Activated CD4-positive, alpha-beta memory T cell treated with anti-CD3 and anti-CD28 coated beads, Interleukin-2, amount 10 ng/mL, durations not matched to agents 7 days and 5 days (primary cell): ENCODE results near the gene ABI3BP. TPM values are rescaled to one million over a fixed set of nuclear protein-coding genes. Genes with fewer than 3 reads are reported as not detected.
"Not testable (repeated sequence)": the region's sequence is repeated elsewhere in the genome, so short reads cannot be mapped to it uniquely, and the experiment has no call there.

Source experiments
- CTCF ChIA-PET: fragments of 350-600 bp; sonication (Branson Sonifier 250); formaldehyde crosslinking; loops from one replicate; lab custom pipeline; 2021; ENCODE audit warnings: antibody characterized with exemption, inconsistent platforms; lab: Charles Lee
- POLR2A ChIA-PET: fragments of 350-600 bp; sonication (Branson Sonifier 250); formaldehyde crosslinking; loops from one replicate; lab custom pipeline; 2021; ENCODE audit warnings: antibody characterized with exemption; lab: Charles Lee
- DNase-seq: peaks from one replicate; pipeline ENCODE4 v3.0.0-alpha.2; 2020
- H3K27ac Mint-ChIP-seq: one replicate; pipeline ENCODE4 v1.8.0; 2021; ENCODE audit warnings: mild to moderate bottlenecking, mixed read lengths
- H3K27me3 Mint-ChIP-seq: one replicate; pipeline ENCODE4 v1.8.0; 2021; ENCODE audit warnings: mixed read lengths
- H3K36me3 Mint-ChIP-seq: one replicate; pipeline ENCODE4 v1.8.0; 2021; ENCODE audit warnings: low read depth, mixed read lengths
- H3K4me1 Mint-ChIP-seq: one replicate; pipeline ENCODE4 v1.8.0; 2021; ENCODE audit warnings: mixed read lengths
- H3K4me3 Mint-ChIP-seq: one replicate; pipeline ENCODE4 v1.8.0; 2021; ENCODE audit warnings: mild to moderate bottlenecking, mixed read lengths
- H3K9me3 Mint-ChIP-seq: one replicate; pipeline ENCODE4 v1.8.0; 2021; ENCODE audit warnings: mixed read lengths
- total RNA-seq, 2 experiments: library from RNA; stranded (reverse); gene quantifications; one replicate each; pipeline ENCODE4 v1.2.3, GENCODE V29; 2021

The ABI3BP gene
- total RNA-seq, 2 experiments from 2014 or later: not detected

- Mint-ChIP-seq H3K4me1 (no peaks in the 10 kb centered on the region), H3K36me3 (no peaks in the 10 kb centered on the region), H3K4me3 (no peak overlapping the region), H3K9me3 (no peaks in the 10 kb centered on the region), H3K27ac (no peak overlapping the region), H3K27me3 (peaks cover 5% of the 10 kb centered on the region)
- DNase-seq: no peak
- CTCF ChIA-PET: interaction anchor here (0.7 kb wide), 1 partner anchor 85 kb away, joined by 4 read pairs; no protein-coding TSS in a partner anchor
- POLR2A ChIA-PET: no interaction called here
Observed at GRCh38 chr3:100954199-100954935, 38.9 kb downstream of the ABI3BP start.

- ChIA-PET CTCF (no interaction called here), POLR2A (no interaction called here)
- no peaks in the 10 kb centered on the region for H3K9me3 Mint-ChIP-seq
- H3K36me3 Mint-ChIP-seq: no peaks in the 10 kb centered on the region
- DNase-seq: no peak
- no peaks in the 10 kb centered on the region for H3K4me1 Mint-ChIP-seq
- no peak overlapping the region for H3K4me3 Mint-ChIP-seq
- H3K27ac Mint-ChIP-seq: no peak overlapping the region
- H3K27me3 Mint-ChIP-seq: peaks cover 5% of the 10 kb centered on the region
Observed at GRCh38 chr3:100953103-100953502, 40.1 kb downstream of the ABI3BP start.

- H3K27ac Mint-ChIP-seq: no peak overlapping the region
- no peak for DNase-seq
- no peaks in the 10 kb centered on the region for H3K9me3 Mint-ChIP-seq
- no peaks in the 10 kb centered on the region for H3K36me3 Mint-ChIP-seq
- peaks cover 4% of the 10 kb centered on the region for H3K27me3 Mint-ChIP-seq
- no peak overlapping the region for H3K4me3 Mint-ChIP-seq
- ChIA-PET POLR2A (no interaction called here), CTCF (no interaction called here)
- H3K4me1 Mint-ChIP-seq: no peaks in the 10 kb centered on the region
Observed at GRCh38 chr3:100947119-100947518, 46.1 kb downstream of the ABI3BP start.

DNA sequence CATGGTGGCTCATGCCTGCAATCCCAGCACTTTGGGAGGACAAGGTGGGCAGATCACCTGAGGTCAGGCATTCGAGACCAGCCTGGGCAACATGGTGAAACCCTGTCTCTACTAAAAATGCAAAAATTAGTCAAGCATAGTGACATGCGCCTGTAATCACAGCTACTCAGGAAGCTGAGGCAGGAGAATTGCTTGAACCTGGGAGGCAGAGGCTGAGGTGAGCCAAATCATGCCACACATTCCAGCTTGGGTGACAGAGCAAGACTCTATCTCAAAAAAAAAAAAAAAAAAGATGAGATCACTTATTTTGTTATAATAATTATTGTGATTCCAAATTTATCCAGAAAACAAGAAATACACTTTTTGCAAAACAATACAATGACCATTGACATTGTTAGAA is 47.1 kb downstream of the ABI3BP start:
- CTCF ChIA-PET: interaction anchor here (1.1 kb wide), 1 partner anchor 255 kb away, joined by 3 read pairs; no protein-coding TSS in a partner anchor
- H3K27me3 Mint-ChIP-seq, POLR2A ChIA-PET, H3K4me3 Mint-ChIP-seq, H3K27ac Mint-ChIP-seq, DNase-seq, H3K4me1 Mint-ChIP-seq, H3K36me3 Mint-ChIP-seq, H3K9me3 Mint-ChIP-seq: not testable (repeated sequence)

DNA sequence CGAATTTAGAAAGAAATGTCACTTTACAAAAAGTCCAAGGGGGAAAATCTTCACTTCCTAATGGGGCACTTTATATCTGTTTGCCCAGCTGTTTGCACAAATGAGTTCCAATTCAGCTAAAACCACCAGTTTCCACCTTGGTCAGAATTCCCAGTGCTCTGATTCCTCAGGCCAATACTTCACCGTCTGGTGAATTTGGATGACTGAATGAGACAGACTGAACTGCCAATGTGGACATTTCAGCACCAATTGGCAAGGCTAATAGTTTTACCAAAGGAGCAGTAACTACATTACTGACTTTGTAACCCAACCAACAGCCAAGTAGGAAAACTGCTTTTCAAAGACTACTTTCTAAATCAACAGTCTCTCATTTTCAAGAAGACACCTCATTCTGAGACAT is 51.8 kb downstream of the ABI3BP start:
- H3K36me3 Mint-ChIP-seq: no peaks in the 10 kb centered on the region
- DNase-seq: no peak
- H3K9me3 Mint-ChIP-seq: no peaks in the 10 kb centered on the region
- no peaks in the 10 kb centered on the region for H3K4me1 Mint-ChIP-seq
- peaks cover 3% of the 10 kb centered on the region for H3K27me3 Mint-ChIP-seq
- H3K4me3 Mint-ChIP-seq: no peak overlapping the region
- no peak overlapping the region for H3K27ac Mint-ChIP-seq
- CTCF ChIA-PET: no interaction called here
- POLR2A ChIA-PET: no interaction called here

DNA sequence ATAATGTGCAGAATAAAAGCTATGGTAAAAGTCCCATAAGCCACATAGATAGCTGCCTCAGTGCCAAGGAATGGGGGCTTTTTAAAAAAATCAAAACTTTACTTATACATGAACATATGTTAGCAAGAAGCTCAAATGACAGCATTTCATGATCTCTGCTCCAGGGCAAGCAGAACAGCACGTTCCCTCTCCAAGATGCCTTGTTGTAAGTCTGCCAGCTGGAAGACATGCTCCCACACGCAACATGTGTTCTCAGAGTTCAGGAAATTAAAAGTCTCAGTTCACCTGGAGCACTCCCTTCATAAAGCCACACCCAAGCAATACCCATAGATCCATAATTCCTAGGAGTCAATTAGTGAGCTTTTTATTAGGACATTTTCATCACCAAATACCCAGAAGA is 52.2 kb downstream of the ABI3BP start:
- Mint-ChIP-seq H3K4me1 (no peaks in the 10 kb centered on the region), H3K4me3 (no peak overlapping the region)

GRCh38 chr3:100936931-100937330 is 56.3 kb downstream of the ABI3BP start:
- H3K36me3 Mint-ChIP-seq: no peaks in the 10 kb centered on the region
- H3K4me1 Mint-ChIP-seq: no peaks in the 10 kb centered on the region
- H3K4me3 Mint-ChIP-seq: no peak overlapping the region
- H3K9me3 Mint-ChIP-seq: no peaks in the 10 kb centered on the region
- no peak for DNase-seq
- peaks cover 1% of the 10 kb centered on the region for H3K27me3 Mint-ChIP-seq
- POLR2A ChIA-PET: no interaction called here
- H3K27ac Mint-ChIP-seq: no peak overlapping the region
- CTCF ChIA-PET: no interaction called here

More for the DNA sequence above, 52.2 kb downstream of the ABI3BP start:
- peaks cover 3% of the 10 kb centered on the region for H3K27me3 Mint-ChIP-seq
- no peaks in the 10 kb centered on the region for H3K9me3 Mint-ChIP-seq
- H3K27ac Mint-ChIP-seq: no peak overlapping the region
- POLR2A ChIA-PET: no interaction called here
- H3K36me3 Mint-ChIP-seq: no peaks in the 10 kb centered on the region
- CTCF ChIA-PET: no interaction called here
- DNase-seq: no peak

- CTCF ChIA-PET: no interaction called here
- Mint-ChIP-seq H3K9me3 (no peaks in the 10 kb centered on the region), H3K27me3 (no peaks in the 10 kb centered on the region), H3K27ac (no peak overlapping the region), H3K4me3 (no peak overlapping the region), H3K4me1 (no peaks in the 10 kb centered on the region), H3K36me3 (no peaks in the 10 kb centered on the region)
- DNase-seq: no peak
- POLR2A ChIA-PET: no interaction called here
Observed at GRCh38 chr3:100932491-100932890, 60.7 kb downstream of the ABI3BP start.

GRCh38 chr3:100928638-100929428 is 64.4 kb downstream of the ABI3BP start:
- no peak overlapping the region for H3K27ac Mint-ChIP-seq
- ChIA-PET CTCF (no interaction called here), POLR2A (no interaction called here)
- H3K4me3 Mint-ChIP-seq: no peak overlapping the region
- H3K36me3 Mint-ChIP-seq: no peaks in the 10 kb centered on the region
- no peaks in the 10 kb centered on the region for H3K4me1 Mint-ChIP-seq
- no peak for DNase-seq
- H3K9me3 Mint-ChIP-seq: no peaks in the 10 kb centered on the region
- H3K27me3 Mint-ChIP-seq: peaks cover 3% of the 10 kb centered on the region

- no peaks in the 10 kb centered on the region for H3K9me3 Mint-ChIP-seq
- POLR2A ChIA-PET: no interaction called here
- CTCF ChIA-PET: no interaction called here
- DNase-seq: no peak
- no peaks in the 10 kb centered on the region for H3K36me3 Mint-ChIP-seq
- H3K4me3 Mint-ChIP-seq: no peak overlapping the region
- H3K27me3 Mint-ChIP-seq: peaks cover 5% of the 10 kb centered on the region
- no peaks in the 10 kb centered on the region for H3K4me1 Mint-ChIP-seq
- no peak overlapping the region for H3K27ac Mint-ChIP-seq
Observed at GRCh38 chr3:100927775-100928174, 65.4 kb downstream of the ABI3BP start.

GRCh38 chr3:100915706-100916495 is 77.3 kb downstream of the ABI3BP start:
- POLR2A ChIA-PET: no interaction called here
- H3K36me3 Mint-ChIP-seq: no peaks in the 10 kb centered on the region
- peaks cover 2% of the 10 kb centered on the region for H3K27me3 Mint-ChIP-seq
- no peaks in the 10 kb centered on the region for H3K4me1 Mint-ChIP-seq
- no peak for DNase-seq
- CTCF ChIA-PET: no interaction called here
- no peak overlapping the region for H3K27ac Mint-ChIP-seq
- H3K9me3 Mint-ChIP-seq: no peaks in the 10 kb centered on the region
- no peak overlapping the region for H3K4me3 Mint-ChIP-seq

GRCh38 chr3:100913870-100914648 is 79.2 kb downstream of the ABI3BP start:
- CTCF ChIA-PET: no interaction called here
- Mint-ChIP-seq H3K4me3 (no peak overlapping the region), H3K27ac (no peak overlapping the region), H3K36me3 (no peaks in the 10 kb centered on the region), H3K27me3 (peaks cover 9% of the 10 kb centered on the region), H3K9me3 (no peaks in the 10 kb centered on the region), H3K4me1 (no peaks in the 10 kb centered on the region)
- DNase-seq: no peak
- POLR2A ChIA-PET: no interaction called here
